ENCODE data around the gene PPP4R4. TPM values are rescaled to one million over a fixed set of nuclear protein-coding genes. Genes with fewer than 3 reads are reported as not detected.

Gene PPP4R4
- total and polyA plus RNA-seq, 2 experiments from 2014 or later, result 3.0 to 11.1 TPM

GRCh38 chr14:94320243-94320642, 146.1 kb downstream of the PPP4R4 start (continued):
- TF ChIP-seq ZNF462 (CRISPR knock-in tag; IDR thresholded peaks at IDR 0.05), result no peak
- no peak for TF ChIP-seq JUNB (IDR thresholded peaks at IDR 0.05; ENCODE audit: unreplicated experiment)
- TF ChIP-seq POLR2AphosphoS5 (IDR thresholded peaks at IDR 0.05; ENCODE audit: low read depth), result no peak
- no peak for TF ChIP-seq ETS1 (IDR thresholded peaks at IDR 0.05)

- Mint-ChIP-seq H3K36me3 (ENCODE audit: low read depth) (no peaks in the 10 kb centered on the region), H3K4me1 (no peaks in the 10 kb centered on the region), H3K9me3 (no peaks in the 10 kb centered on the region), H3K4me3 (no peak overlapping the region), H3K27ac (no peak overlapping the region), H3K27me3 (ENCODE audit: insufficient read depth, low read depth, poor library complexity) (peaks cover 6% of the 10 kb centered on the region)
- no peaks in the 10 kb centered on the region for H3K27me3 ChIP-seq (ENCODE audit: insufficient read depth)
- 0 out of 2 replicates have a peak overlapping the region, but pooled peaks have one; percentile 28 for H2AFZ ChIP-seq
- H3K36me3 ChIP-seq (ENCODE audit: insufficient read depth), result no peaks in the 10 kb centered on the region
- no peaks in the 10 kb centered on the region for H3K9me2 ChIP-seq (ENCODE audit: insufficient read depth)
- H3K79me2 ChIP-seq (replicated peaks; ENCODE audit: insufficient read depth), result no peaks in the 10 kb centered on the region
- H3K4me3 ChIP-seq, result no peak overlapping the region
- no peak overlapping the region for H3K27ac ChIP-seq (ENCODE audit: low read depth)
- no peak overlapping the region for H3K4me2 ChIP-seq
- no peaks in the 10 kb centered on the region for H4K20me1 ChIP-seq (replicated peaks; ENCODE audit: insufficient read depth)
- no peaks in the 10 kb centered on the region for H3F3A ChIP-seq (replicated peaks; ENCODE audit: low read depth)
- no peaks in the 10 kb centered on the region for H3K4me1 ChIP-seq (ENCODE audit: insufficient read depth)
- DNase-seq (ENCODE audit: low spot score), result no peak
- no peak for ATAC-seq
- TF ChIP-seq ZNF462 (CRISPR knock-in tag; IDR thresholded peaks at IDR 0.05), result no peak
Observed at GRCh38 chr14:94321421-94322271, 147.5 kb downstream of the PPP4R4 start.

Measured in GM23338 (cell line).